HG03442 (cell line): ENCODE measurements around the gene LASP1.
"Not testable (repeated sequence)": the region's sequence is repeated elsewhere in the genome, so short reads cannot be mapped to it uniquely, and the experiment has no call there.

ENCODE experiments used
- ATAC-seq: cut with Tn5 transposase; IDR thresholded peaks from one replicate; pipeline ENCODE4 v1.9.1; 2021; ENCODE audit warnings: mild to moderate bottlenecking, moderate library complexity; ENCODE audit not compliant: unreplicated experiment

Gene LASP1

GRCh38 chr17:38925263-38925995, 55.6 kb downstream of the LASP1 start, which contains the start of gene LASP1NB:
LASP1NB (plus strand) TSS chr17:38925614.
- no peak for ATAC-seq

GRCh38 chr17:38926293-38927070, 56.6 kb downstream of the LASP1 start:
- no peak for ATAC-seq

GRCh38 chr17:38930782-38931181, 60.9 kb downstream of the LASP1 start:
- not testable (repeated sequence) for ATAC-seq

- not testable (repeated sequence) for ATAC-seq
Observed at GRCh38 chr17:38933962-38934361, 64.1 kb downstream of the LASP1 start.

GRCh38 chr17:38939987-38940386, 70.1 kb downstream of the LASP1 start:
- ATAC-seq: no peak

GRCh38 chr17:38940404-38940803, 70.5 kb downstream of the LASP1 start:
- no peak for ATAC-seq

- no peak for ATAC-seq
Observed at GRCh38 chr17:38942696-38943334, 73.0 kb downstream of the LASP1 start.

- no peak for ATAC-seq
Observed at GRCh38 chr17:38943607-38944006, 73.7 kb downstream of the LASP1 start.

- no peak for ATAC-seq
Observed at GRCh38 chr17:38947189-38947588, 77.3 kb downstream of the LASP1 start.

- not testable (repeated sequence) for ATAC-seq
Observed at GRCh38 chr17:38953800-38954199, 83.9 kb downstream of the LASP1 start.

GRCh38 chr17:38958326-38958725, 88.5 kb downstream of the LASP1 start:
- ATAC-seq: no peak

GRCh38 chr17:38958756-38959155, 88.9 kb downstream of the LASP1 start:
- ATAC-seq: no peak

GRCh38 chr17:38959508-38959907, 89.7 kb downstream of the LASP1 start:
- ATAC-seq: no peak

- no peak for ATAC-seq
Observed at GRCh38 chr17:38960402-38960801, 90.5 kb downstream of the LASP1 start.

GRCh38 chr17:38961413-38961812, 91.6 kb downstream of the LASP1 start:
- no peak for ATAC-seq

- ATAC-seq: no peak
Observed at GRCh38 chr17:38967290-38967738, 97.5 kb downstream of the LASP1 start, which contains the start of gene FBXO47. FBXO47 (minus strand) TSS chr17:38967403; CDS start chr17:38963025, 4,378 bp downstream.

GRCh38 chr17:38969281-38969680, 99.4 kb downstream of the LASP1 start:
- ATAC-seq: no peak

GRCh38 chr17:38970128-38970527, 100.3 kb downstream of the LASP1 start:
- ATAC-seq: no peak

GRCh38 chr17:38970804-38971203, 100.9 kb downstream of the LASP1 start:
- no peak for ATAC-seq
